Loucy (cell line): ENCODE measurements around the gene NAAA.
"Not testable (repeated sequence)": the region's sequence is repeated elsewhere in the genome, so short reads cannot be mapped to it uniquely, and the experiment has no call there.

Experiments
- EZH2phosphoT487 ChIP-seq: fragments of 200-600 bp; IDR thresholded peaks from 2 replicates; pipeline ENCODE4 v1.6.1; 2018; ENCODE audit warnings: antibody characterized with exemption, mild to moderate bottlenecking, moderate library complexity, borderline replicate concordance
- TF ChIP-seq, protein P1 (sequence below): fragments of 200-600 bp; sonication (generic); conservative IDR thresholded peaks from 2 replicates; pipeline ENCODE4 v1.5.1; 2014; ENCODE audit warnings: mild to moderate bottlenecking, antibody characterized with exemption, low read length

DNA sequence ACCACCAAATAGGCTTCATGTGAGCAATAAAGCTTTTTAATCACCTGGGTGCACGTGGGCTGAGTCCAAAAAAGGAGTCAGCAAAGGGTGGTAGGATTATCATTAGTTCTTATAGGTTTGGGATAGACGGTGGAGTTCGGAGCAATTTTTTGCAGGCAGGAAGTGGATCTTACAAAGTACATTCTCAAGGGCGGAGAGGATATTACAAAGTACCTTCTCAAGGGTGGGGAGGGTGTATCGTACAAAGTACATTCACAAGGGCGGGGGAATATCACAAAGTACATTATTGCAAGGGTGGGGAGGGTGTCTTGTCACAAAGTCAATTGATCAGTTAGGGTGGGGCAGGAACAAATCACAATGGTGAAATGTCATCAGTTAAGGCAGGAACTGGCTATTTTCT lies 30.0 kb downstream of the NAAA start:
- TF ChIP-seq, protein P1, sequence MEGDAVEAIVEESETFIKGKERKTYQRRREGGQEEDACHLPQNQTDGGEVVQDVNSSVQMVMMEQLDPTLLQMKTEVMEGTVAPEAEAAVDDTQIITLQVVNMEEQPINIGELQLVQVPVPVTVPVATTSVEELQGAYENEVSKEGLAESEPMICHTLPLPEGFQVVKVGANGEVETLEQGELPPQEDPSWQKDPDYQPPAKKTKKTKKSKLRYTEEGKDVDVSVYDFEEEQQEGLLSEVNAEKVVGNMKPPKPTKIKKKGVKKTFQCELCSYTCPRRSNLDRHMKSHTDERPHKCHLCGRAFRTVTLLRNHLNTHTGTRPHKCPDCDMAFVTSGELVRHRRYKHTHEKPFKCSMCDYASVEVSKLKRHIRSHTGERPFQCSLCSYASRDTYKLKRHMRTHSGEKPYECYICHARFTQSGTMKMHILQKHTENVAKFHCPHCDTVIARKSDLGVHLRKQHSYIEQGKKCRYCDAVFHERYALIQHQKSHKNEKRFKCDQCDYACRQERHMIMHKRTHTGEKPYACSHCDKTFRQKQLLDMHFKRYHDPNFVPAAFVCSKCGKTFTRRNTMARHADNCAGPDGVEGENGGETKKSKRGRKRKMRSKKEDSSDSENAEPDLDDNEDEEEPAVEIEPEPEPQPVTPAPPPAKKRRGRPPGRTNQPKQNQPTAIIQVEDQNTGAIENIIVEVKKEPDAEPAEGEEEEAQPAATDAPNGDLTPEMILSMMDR = not testable (repeated sequence)
- not testable (repeated sequence) for TF ChIP-seq EZH2phosphoT487
